HFF-Myc (cell line): ENCODE measurements around the gene KIAA0930.

Experiments used
- DNase-seq: peaks from one replicate; pipeline ENCODE4 v3.0.0-alpha.2; 2011; ENCODE audit warnings: low read depth; ENCODE audit errors: extremely low read depth
- H3K4me3 ChIP-seq: replicated peaks from 2 replicates; pipeline ENCODE4 v1.5.1; 2011; ENCODE audit warnings: low read depth, mild to moderate bottlenecking, control low read depth, low read length
- CTCF ChIP-seq: IDR thresholded peaks from 2 replicates; pipeline ENCODE4 v1.5.1; 2012; ENCODE audit warnings: mild to moderate bottlenecking, low read depth, low read length, control low read depth; ENCODE audit errors: missing control alignments

The KIAA0930 gene

DNA sequence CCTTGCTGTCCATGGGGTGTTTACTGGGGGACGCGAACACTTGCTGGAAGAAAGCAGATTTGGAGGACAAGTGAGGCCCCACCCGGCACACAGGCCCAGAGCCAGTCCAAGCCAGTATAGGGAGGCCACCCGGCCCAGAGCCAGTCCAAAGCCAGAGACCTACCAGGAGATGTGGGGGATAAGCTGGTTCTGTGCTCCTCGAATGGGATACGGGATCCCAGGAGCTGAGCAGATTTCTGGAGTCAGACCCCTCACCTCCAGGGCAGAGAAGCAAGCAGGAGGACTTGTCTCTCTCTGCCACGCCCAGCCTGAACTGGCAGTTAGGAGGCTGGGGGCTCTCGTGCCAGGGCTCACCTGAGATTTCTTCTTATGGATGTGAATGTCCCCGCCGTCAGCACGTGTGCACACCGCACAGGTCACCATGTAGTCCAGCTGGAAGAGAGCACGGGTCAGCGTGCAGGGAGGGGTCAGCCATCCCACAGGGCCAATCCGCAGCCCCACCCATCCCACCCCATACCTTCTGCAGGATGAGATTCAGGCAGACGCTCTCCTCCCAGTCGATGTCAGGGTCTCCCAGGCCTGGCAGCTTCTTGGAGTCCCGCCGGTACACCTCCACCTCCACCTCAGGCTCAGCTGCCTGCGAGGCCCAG, 35.3 kb downstream of the KIAA0930 start:
- no peak for TF ChIP-seq CTCF
- DNase-seq, result no peak
- no peak overlapping the region for H3K4me3 ChIP-seq

GRCh38 chr22:45204819-45205218, 35.9 kb downstream of the KIAA0930 start:
- H3K4me3 ChIP-seq, result no peak overlapping the region
- no peak for DNase-seq
- TF ChIP-seq CTCF, result no peak

DNA sequence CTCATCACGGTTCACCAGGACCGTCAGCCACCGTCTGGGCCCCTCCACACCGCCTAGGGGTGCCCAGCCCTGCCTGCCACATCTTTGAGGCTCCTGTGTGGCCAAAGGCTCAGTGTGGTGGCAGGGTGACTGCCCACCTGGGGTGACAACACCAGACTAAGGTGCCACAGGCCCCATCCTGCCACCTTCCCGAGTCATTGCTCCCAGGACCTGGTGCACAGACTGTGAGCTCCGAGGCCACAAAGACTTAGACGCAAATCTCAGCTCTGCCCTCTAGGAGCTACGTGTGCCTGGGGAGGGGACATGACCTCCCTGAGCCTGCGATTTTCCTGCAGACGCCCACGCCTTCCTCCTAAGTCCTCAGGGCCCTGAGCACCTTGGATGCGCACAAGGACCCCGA, 36.5 kb downstream of the KIAA0930 start:
- H3K4me3 ChIP-seq, result no peak overlapping the region
- no peak for TF ChIP-seq CTCF
- no peak for DNase-seq

DNA sequence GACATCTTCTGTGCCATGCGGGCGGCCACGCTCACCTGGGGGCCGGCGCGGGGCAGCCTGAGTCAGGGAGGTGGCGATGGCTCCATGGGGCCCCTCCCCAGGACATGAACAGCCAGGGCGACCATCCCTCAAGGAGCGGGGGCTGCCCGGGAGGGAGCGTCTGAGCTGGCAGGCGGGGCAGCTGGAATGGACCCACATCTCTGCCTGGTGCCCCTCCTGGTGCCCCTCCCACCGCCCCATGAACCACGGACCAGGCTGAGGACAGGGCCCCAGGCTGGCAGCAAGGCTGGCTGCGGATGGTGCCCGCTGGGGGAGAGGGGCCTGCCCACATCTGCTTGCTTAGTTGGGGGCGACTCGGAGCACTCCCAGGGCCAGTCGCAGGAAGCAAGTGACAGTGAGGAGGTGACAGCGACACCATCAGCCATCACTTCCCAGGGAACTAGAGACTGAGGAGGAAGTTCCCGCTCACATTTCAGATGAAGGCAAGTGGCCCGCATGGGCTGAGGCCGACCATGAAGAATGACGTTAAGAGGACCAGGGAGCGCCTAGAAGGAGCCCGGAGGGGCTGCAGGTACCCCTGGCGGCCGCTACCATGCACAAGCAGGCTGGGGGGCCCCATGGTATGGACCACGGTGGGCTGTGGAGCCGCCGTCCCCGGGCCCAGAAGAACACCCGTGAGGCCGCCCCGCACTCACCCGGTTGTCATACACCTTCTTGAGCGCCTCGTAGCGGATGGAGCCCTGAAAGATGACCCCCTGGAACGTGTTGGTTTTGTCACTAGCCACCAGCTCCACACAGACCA, 37.3 kb downstream of the KIAA0930 start:
- DNase-seq, result no peak
- no peak overlapping the region for H3K4me3 ChIP-seq
- TF ChIP-seq CTCF, result no peak

- no peak for TF ChIP-seq CTCF
- H3K4me3 ChIP-seq, result no peak overlapping the region
- DNase-seq, result no peak
Observed at GRCh38 chr22:45202333-45203149, 38.2 kb downstream of the KIAA0930 start.

- no peak overlapping the region for H3K4me3 ChIP-seq
- TF ChIP-seq CTCF, result no peak
- no peak for DNase-seq
Observed at GRCh38 chr22:45201678-45202332, 38.9 kb downstream of the KIAA0930 start.
